Natural killer cell (primary cell): Measurements from ENCODE around the gene TRHDE. TPM values are rescaled to one million over a fixed set of nuclear protein-coding genes. Genes with fewer than 3 reads are reported as not detected.

Source experiments
- ATAC-seq, 3 donors: fragments of 150-1000 bp in 2 of 3; fragments of 200-7000 bp in 1 of 3; cut with Tn5 transposase; 1 replicate in 1 of 3; 2 replicates in 2 of 3; pipeline ENCODE4 v1.10.0; 2021; ENCODE audit warnings: mild to moderate bottlenecking in 2 of 3, moderate library complexity in 2 of 3
- DNase-seq, 2 donors: peaks; one replicate each; pipeline versions ENCODE4 v3.0.0 to v3.0.0-alpha.2; 2013 to 2021; ENCODE audit warnings: mixed read lengths in 1 of 2
- H3K27ac ChIP-seq: one replicate; pipeline ENCODE4 v1.5.1; 2013; ENCODE audit warnings: mild to moderate bottlenecking, low read length
- H3K27me3 ChIP-seq: one replicate; pipeline ENCODE4 v1.6.1; 2013; ENCODE audit warnings: low read length; ENCODE audit not compliant: control insufficient read depth, insufficient read depth
- H3K36me3 ChIP-seq: one replicate; pipeline ENCODE4 v1.6.1; 2013; ENCODE audit warnings: low read length; ENCODE audit not compliant: control insufficient read depth, insufficient read depth
- H3K4me1 ChIP-seq: one replicate; pipeline ENCODE4 v1.6.1; 2013; ENCODE audit warnings: low read length; ENCODE audit not compliant: control insufficient read depth, insufficient read depth
- H3K4me3 ChIP-seq: one replicate; pipeline ENCODE4 v1.5.1; 2013; ENCODE audit warnings: low read length
- H3K9me3 ChIP-seq: one replicate; pipeline ENCODE4 v1.6.1; 2013; ENCODE audit warnings: low read length; ENCODE audit not compliant: control insufficient read depth, insufficient read depth
- H3K27ac Mint-ChIP-seq, 2 donors: one replicate each; pipeline ENCODE4 v1.8.0; 2022; ENCODE audit warnings: mild to moderate bottlenecking in 2 of 2, mixed read lengths in 2 of 2, moderate library complexity in 1 of 2
- H3K27me3 Mint-ChIP-seq, 2 donors: one replicate each; pipeline ENCODE4 v1.8.0; 2022; ENCODE audit warnings: low read depth in 2 of 2, mixed read lengths in 2 of 2
- H3K36me3 Mint-ChIP-seq: one replicate; pipeline ENCODE4 v1.8.0; 2022; ENCODE audit warnings: mixed read lengths
- H3K4me1 Mint-ChIP-seq, 2 donors: one replicate each; pipeline ENCODE4 v1.8.0; 2022; ENCODE audit warnings: mixed read lengths in 2 of 2
- H3K4me3 Mint-ChIP-seq: one replicate; pipeline ENCODE4 v1.8.0; 2022; ENCODE audit warnings: mild to moderate bottlenecking, moderate library complexity, mixed read lengths
- H3K9me3 Mint-ChIP-seq, 2 donors: one replicate each; pipeline ENCODE4 v1.8.0; 2022; ENCODE audit warnings: mixed read lengths in 2 of 2
- whole genome bisulfite sequencing: methylation state at CpG from one replicate; pipeline ENCODE4 v1.1.7; 2013; ENCODE audit warnings: missing lambda C conversion rate; ENCODE audit not compliant: insufficient coverage; 5-methylcytosine and 5-hydroxymethylcytosine counted together
- intact Hi-C: fragments of 100-400 bp; cut with micrococcal nuclease; formaldehyde crosslinking; loops from one replicate; pipeline ENCODE4 v1.14.2; 2022
- total RNA-seq, 4 donors: library from RNA; stranded (reverse); fragments of 120-200 nt in 1 of 4; gene quantifications; one replicate each; pipeline versions ENCODE4 v1.2.3 to v1.2.4, GENCODE V29; 2013 to 2022
- TF ChIP-seq, protein P1 (sequence below): fragments of 200-600 bp; IDR thresholded peaks from one replicate; pipeline ENCODE4 v1.8.0; 2022; ENCODE audit warnings: antibody characterized with exemption

The TRHDE gene
- total RNA-seq, 3 donors from 2014 or later (not counting 1 experiment from before 2014, with no cell fraction given), result 0.33 TPM; not detected in 2

DNA sequence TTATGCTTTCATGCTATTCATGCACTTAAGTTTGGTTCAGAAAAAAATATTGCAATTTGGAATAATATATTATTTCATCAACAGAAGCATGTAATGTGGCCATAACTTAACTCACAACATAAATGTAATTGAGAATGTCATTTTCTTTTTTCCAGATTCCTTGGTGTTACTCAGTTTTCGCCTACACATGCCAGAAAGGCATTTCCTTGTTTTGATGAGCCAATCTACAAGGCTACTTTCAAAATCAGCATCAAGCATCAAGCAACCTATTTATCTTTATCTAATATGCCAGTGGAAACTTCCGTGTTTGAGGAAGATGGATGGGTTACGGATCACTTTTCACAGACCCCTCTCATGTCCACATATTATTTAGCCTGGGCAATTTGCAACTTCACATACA, 14.4 kb downstream of the TRHDE start:
- DNase-seq (no peak), ATAC-seq (no peak)
- no peaks in the 10 kb centered on the region for H3K27me3 Mint-ChIP-seq
- no peaks in the 10 kb centered on the region for H3K27me3 ChIP-seq
- no peaks in the 10 kb centered on the region for H3K4me1 ChIP-seq
- H3K36me3 ChIP-seq, result no peaks in the 10 kb centered on the region
- no peak overlapping the region for H3K27ac Mint-ChIP-seq
- H3K9me3 Mint-ChIP-seq, result peaks cover 4 to 8% of the 10 kb centered on the region in 2 donors
- TF ChIP-seq, protein P1, sequence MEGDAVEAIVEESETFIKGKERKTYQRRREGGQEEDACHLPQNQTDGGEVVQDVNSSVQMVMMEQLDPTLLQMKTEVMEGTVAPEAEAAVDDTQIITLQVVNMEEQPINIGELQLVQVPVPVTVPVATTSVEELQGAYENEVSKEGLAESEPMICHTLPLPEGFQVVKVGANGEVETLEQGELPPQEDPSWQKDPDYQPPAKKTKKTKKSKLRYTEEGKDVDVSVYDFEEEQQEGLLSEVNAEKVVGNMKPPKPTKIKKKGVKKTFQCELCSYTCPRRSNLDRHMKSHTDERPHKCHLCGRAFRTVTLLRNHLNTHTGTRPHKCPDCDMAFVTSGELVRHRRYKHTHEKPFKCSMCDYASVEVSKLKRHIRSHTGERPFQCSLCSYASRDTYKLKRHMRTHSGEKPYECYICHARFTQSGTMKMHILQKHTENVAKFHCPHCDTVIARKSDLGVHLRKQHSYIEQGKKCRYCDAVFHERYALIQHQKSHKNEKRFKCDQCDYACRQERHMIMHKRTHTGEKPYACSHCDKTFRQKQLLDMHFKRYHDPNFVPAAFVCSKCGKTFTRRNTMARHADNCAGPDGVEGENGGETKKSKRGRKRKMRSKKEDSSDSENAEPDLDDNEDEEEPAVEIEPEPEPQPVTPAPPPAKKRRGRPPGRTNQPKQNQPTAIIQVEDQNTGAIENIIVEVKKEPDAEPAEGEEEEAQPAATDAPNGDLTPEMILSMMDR, result no peak
- no peaks in the 10 kb centered on the region for H3K9me3 ChIP-seq
- no peak overlapping the region for H3K4me3 ChIP-seq
- no peaks in the 10 kb centered on the region for H3K36me3 Mint-ChIP-seq
- intact Hi-C loops, result no loop called here
- WGBS, result 82% methylated on average over 1 of the region's 3 CpGs
- H3K27ac ChIP-seq, result no peak overlapping the region
- no peak overlapping the region for H3K4me3 Mint-ChIP-seq
- no peaks in the 10 kb centered on the region for H3K4me1 Mint-ChIP-seq

DNA sequence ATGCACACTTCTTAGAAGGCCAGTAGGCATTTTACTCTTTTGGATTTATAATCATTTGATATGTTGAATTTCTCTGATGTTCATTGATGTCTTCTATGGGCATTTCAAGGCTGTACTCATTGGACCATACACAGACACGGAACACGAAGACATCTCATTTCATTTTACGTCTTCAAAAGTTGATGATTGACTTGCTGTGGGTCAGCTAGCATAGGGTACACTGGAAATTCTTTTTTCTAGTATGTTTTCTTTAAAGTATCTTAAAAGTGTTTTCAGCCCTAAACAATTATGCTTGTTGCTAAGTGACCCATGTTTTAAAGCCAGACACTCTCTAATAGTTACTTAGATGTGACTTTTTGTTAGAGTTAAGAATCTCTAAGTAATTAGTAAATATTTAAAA, 16.3 kb downstream of the TRHDE start:
- intact Hi-C loops, result no loop called here
- Mint-ChIP-seq H3K36me3 (no peaks in the 10 kb centered on the region), H3K27me3 (no peaks in the 10 kb centered on the region), H3K9me3 (peaks cover 4 to 8% of the 10 kb centered on the region in 2 donors), H3K4me3 (no peak overlapping the region), H3K4me1 (no peaks in the 10 kb centered on the region), H3K27ac (no peak overlapping the region)
- Histone ChIP-seq H3K27me3 (no peaks in the 10 kb centered on the region), H3K9me3 (peaks cover under 1% of the 10 kb centered on the region), H3K36me3 (no peaks in the 10 kb centered on the region), H3K27ac (no peak overlapping the region), H3K4me3 (no peak overlapping the region), H3K4me1 (no peaks in the 10 kb centered on the region)
- DNase-seq, result no peak
- TF ChIP-seq, protein P1, result no peak
- ATAC-seq, result no peak
- WGBS, result 95% methylated on average over 3 of the region's 3 CpGs

DNA sequence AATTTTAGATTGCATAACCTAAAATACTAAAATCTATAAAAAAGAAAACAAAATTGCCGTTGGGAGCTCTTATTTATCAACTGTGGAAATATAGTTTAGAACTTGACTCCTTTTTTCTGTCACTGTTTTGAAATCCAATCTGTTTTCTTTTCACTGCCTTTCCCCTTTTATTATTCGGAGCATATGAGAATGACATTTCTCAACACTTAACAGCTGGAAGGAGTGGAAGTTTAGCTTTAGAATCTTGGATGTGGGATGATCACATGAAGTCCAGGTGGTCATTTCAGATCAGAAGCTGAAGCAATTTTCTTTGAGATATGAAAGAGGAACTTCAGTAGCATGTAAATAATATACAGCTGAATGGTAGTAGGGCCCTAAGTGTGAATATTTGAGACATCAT, 16.7 kb downstream of the TRHDE start:
- intact Hi-C loops, result no loop called here
- H3K27me3 ChIP-seq, result no peaks in the 10 kb centered on the region
- no peak overlapping the region for H3K4me3 ChIP-seq
- H3K27ac ChIP-seq, result no peak overlapping the region
- no peak overlapping the region for H3K27ac Mint-ChIP-seq
- H3K4me1 Mint-ChIP-seq, result no peaks in the 10 kb centered on the region
- no peak for ATAC-seq
- TF ChIP-seq, protein P1, result no peak
- H3K36me3 Mint-ChIP-seq, result no peaks in the 10 kb centered on the region
- no peaks in the 10 kb centered on the region for H3K36me3 ChIP-seq
- no peaks in the 10 kb centered on the region for H3K4me1 ChIP-seq
- peaks cover 4% of the 10 kb centered on the region for H3K9me3 ChIP-seq
- peaks cover 4 to 8% of the 10 kb centered on the region in 2 donors for H3K9me3 Mint-ChIP-seq
- no CpG with 5 or more reads among the region's 2 CpGs for WGBS
- no peaks in the 10 kb centered on the region for H3K27me3 Mint-ChIP-seq
- H3K4me3 Mint-ChIP-seq, result no peak overlapping the region
- DNase-seq, result no peak

DNA sequence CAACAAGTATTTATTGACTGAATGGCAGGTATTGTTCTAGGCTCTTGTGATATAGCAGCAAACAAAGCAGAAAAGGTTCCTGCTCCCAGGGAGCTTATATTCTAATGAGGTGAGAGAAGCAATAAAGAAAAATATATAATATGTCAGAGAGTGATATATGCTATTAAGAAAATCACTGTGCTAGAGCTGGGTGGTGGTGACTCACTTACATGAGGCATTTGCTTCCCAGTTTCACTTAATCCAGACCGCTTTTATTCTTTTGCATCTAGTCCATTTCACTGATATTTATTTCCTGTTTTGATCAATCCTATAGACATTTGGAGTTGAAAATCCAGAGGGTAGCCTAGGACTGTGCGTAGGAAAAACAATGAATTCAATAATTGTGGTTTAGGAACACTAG, 17.5 kb downstream of the TRHDE start:
- Mint-ChIP-seq H3K27me3 (no peaks in the 10 kb centered on the region), H3K9me3 (peaks cover 4 to 8% of the 10 kb centered on the region in 2 donors), H3K4me3 (no peak overlapping the region), H3K27ac (no peak overlapping the region), H3K36me3 (no peaks in the 10 kb centered on the region), H3K4me1 (no peaks in the 10 kb centered on the region)
- no peak overlapping the region for H3K27ac ChIP-seq
- intact Hi-C loops, result no loop called here
- H3K4me1 ChIP-seq, result no peaks in the 10 kb centered on the region
- ATAC-seq (no peak), DNase-seq (no peak)
- no peaks in the 10 kb centered on the region for H3K27me3 ChIP-seq
- WGBS, result 77% methylated on average over 2 of the region's 2 CpGs
- H3K4me3 ChIP-seq, result no peak overlapping the region
- H3K9me3 ChIP-seq, result peaks cover 4% of the 10 kb centered on the region
- TF ChIP-seq, protein P1, result no peak
- H3K36me3 ChIP-seq, result no peaks in the 10 kb centered on the region
